GM12874 (cell line): ENCODE data around the gene OSTF1.

ENCODE experiments used
- TF ChIP-seq, protein P1 (sequence below): IDR thresholded peaks from 2 replicates; pipeline ENCODE4 v1.5.1; 2011; ENCODE audit warnings: low read depth, mild to moderate bottlenecking, control low read depth, low read length, moderate library complexity; ENCODE audit not compliant: insufficient read depth

The OSTF1 gene

DNA sequence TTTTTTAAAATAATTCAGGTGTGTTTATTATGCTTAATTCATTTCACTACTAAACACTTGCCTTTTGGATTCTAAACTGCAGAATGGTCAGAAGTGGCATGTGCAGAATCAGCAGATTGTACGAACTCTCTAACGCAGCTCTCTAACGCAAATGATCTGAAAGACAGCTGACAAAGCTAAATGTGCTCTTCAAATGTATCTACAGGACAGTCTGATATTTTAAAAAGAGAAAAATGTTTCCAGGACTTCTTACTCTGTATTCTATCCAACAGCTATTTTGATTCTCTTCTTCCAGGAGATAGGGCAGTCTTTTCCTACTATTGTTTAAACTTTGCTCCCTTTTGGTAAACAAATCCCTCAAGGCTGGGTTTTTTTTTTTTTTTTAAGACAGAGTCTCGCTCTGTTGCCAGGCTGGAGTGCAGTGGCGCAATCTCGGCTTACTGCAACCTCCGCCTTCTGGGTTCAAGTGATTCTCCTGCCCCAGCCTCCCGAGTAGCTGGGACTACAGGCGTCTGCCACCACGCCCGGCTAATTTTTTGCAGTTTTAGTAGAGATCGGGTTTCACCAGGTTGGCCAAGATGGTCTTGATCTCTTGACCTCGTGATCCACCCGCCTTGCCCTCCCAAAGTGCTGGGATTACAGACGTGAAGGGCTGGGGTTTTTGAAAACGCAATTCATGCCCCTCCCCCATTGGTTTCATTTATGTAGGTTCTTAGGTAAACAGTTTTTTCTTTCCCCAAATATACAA is 1.6 kb upstream of the OSTF1 start:
- TF ChIP-seq, protein P1, sequence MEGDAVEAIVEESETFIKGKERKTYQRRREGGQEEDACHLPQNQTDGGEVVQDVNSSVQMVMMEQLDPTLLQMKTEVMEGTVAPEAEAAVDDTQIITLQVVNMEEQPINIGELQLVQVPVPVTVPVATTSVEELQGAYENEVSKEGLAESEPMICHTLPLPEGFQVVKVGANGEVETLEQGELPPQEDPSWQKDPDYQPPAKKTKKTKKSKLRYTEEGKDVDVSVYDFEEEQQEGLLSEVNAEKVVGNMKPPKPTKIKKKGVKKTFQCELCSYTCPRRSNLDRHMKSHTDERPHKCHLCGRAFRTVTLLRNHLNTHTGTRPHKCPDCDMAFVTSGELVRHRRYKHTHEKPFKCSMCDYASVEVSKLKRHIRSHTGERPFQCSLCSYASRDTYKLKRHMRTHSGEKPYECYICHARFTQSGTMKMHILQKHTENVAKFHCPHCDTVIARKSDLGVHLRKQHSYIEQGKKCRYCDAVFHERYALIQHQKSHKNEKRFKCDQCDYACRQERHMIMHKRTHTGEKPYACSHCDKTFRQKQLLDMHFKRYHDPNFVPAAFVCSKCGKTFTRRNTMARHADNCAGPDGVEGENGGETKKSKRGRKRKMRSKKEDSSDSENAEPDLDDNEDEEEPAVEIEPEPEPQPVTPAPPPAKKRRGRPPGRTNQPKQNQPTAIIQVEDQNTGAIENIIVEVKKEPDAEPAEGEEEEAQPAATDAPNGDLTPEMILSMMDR: no peak

DNA sequence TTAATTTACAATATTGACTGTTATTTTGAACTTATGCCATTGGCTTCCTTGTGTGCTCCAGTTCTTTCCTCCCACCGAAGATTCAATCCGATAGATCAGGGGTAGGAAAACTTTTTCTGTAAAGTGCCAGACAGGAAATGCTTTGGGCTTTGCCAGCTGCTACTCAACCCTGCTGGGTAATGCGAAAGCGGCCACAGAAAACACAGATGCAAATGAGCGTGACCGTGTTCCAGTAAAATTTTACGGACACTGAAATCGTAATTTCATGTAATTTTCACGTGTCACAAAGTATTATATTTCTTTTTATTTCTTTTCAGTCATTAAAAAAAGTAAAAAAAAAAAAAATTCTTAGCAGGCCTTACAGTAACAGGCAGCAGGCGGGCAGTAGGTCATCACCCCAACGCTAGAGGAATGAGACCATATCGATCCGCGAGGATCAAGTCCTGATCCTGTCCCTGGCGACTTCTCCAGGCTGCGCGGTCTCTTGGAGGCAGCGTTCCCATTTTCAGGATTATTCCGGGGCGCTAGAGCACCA is 958 bp upstream of the OSTF1 start:
- TF ChIP-seq, protein P1: no peak

DNA sequence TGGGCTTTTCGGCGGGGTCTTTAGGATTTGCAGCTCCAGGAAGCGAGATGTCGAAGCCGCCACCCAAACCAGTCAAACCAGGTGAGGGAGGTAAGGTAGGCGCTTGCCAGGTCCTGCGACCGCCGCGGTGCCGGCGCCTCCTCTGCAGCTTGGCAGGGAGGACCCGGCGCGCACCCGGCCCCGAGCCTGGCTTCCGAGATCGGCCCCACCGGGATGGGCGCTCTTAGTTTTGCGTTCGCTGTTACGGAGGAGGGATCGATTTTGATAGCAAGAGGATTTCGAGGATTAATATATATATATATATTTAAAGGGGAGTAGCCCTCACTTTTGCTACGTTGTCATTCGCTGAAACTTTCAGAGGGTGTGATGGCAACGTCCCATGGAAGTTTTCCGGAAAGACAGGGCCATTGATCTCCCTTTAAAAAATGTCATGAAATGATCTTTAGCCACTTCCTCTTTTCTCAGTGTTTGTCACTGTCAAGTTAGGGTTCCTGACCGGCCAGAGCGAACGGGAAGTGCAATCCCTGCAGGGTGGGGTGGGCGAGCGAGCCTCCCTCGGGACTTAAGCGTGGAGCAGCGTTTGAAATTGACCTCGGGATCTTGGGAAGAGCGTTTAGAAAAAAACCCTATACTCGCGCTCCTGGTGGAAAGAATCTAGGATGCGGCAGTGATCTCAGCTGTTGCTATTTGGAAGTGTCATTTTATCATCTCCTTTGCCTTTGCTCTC is 495 bp downstream of the OSTF1 start:
- TF ChIP-seq, protein P1: no peak

DNA sequence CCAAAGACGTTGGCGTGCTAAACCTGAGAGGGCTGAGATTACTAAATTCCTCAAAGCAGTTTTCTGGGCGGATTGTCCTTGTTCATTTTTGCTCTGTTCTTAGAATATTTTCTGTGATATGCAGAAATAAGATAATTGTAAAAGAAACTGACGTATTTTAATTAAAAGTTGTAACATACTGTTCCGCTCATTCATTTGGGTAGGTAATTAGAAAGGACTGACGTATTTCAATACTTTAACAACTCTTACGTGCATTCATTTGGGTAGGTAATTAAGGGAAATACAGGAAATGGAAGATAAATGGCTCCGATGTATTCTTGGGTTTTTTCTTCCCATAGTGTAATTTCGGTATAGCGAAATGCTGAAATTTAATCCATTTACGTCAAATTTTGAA is 1.1 kb downstream of the OSTF1 start:
- TF ChIP-seq, protein P1: no peak

DNA sequence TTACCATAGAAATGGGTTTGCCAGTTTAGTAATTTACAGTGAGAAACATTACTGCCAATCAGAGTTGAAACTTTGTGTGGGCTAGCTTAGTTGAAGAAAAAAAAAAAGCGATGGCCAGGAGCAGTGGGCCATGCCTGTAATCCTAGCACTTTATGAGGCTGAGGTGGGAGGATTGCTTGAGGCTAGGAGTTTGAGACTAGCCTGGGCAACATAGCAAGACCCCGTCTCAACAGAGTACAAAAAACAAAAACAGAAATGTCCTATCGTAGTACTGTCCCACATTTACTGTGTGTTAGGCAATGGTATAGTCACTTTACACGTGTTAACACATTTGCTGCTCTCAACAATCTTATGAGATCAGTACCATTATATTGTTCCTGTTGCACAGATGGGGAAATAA is 2.3 kb downstream of the OSTF1 start:
- TF ChIP-seq, protein P1: no peak

DNA sequence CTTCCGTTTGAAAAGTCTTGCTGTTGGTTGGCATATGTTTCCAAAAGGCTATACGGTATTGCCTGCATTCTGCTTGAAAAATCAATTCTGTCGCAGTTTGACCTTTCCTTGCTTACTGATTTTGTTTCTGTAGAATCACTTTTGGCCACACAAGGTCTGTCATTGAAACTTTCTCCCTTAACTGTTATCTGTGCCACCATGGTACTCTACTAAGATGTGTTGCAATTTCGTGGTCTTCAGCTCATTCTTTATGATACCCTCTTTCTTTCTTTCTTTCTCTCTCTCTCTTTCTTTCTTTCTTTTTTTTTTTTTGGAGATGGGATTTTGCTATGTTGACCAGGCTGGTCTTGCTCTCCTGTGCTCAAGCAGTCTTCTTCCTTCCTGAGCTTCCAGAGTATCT is 4.5 kb downstream of the OSTF1 start:
- TF ChIP-seq, protein P1: no peak

DNA sequence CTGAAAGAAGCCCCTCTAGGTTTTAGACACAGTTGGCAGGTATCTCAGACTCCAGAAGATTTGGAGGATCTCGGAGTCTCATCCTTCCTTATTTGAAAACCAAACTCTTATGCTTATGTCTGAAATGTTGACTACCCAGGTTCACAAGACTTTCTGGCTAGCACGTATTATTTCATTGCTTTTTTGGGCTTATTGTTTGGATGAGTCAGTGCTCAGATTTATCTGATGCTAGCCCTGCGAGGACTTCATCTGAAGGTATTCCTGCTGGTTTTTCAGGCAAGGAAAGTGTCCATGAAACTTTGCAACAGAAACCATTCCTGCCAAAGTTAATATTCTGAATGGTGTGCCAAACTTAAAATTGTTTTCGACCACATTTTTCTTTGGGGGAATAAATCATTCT is 8.5 kb downstream of the OSTF1 start:
- TF ChIP-seq, protein P1: no peak
